GM21515 (cell line): ENCODE data around the gene RNF141.

Experiments used
- ATAC-seq: cut with Tn5 transposase; IDR thresholded peaks from one replicate; pipeline ENCODE4 v1.9.1; 2021; ENCODE audit not compliant: unreplicated experiment

RNF141 gene

DNA sequence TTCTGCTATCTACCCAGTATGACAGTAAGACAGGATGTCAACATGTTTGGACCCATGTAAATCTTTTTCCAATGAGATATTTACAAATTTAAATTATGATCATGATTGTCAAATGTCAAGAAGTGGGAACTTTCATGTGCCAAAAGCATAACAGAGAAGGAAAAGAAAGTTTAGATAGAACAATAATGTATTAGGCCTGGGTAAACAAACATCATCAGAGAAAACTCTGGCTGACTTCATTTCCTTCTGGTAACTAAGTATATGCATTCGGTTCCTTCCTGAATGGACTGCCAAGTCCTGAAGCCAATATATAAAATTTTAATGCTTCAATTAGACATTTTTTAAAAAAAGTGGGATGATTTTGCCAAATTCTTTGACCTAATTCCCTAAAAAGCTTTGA lies 16.5 kb downstream of the RNF141 start:
- no peak for ATAC-seq

DNA sequence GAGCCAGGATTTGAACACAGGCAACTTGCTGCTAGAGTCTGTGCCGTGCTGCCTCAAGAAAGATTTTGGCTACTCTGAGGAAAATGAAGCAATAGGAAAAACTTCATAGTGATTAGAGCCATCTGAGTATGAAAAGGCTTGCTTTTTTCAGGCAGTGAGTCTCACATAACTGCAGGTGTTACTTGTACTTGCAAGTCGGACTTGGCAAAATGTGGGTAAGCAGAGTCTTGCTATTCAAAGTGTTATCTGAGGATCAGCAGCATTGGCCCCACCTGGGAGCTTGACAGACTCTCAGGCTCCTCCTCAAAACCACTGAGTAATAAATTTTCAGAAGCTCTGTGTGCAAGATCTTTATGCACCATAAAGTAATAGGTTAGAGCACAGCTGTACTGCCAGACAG lies 18.1 kb downstream of the RNF141 start:
- no peak for ATAC-seq

DNA sequence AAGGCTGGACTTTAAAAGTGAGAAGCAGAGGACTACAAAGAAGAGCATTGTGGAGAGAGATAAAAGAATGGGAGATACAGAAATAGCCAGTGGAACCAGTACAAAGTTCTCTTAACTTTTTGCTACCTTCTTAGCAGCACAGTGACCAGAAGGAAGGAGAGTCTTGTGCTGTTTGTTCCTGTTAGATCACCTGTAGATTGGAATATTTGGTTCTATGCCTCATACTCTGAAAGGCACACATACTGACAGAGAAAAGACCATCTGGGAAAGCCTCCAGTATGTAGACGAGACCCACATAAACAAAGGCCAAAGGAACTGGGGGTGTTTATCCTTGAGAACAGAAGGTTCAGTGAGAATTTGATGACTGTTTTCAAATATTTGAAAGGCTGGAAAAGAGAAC lies 18.7 kb downstream of the RNF141 start:
- no peak for ATAC-seq

DNA sequence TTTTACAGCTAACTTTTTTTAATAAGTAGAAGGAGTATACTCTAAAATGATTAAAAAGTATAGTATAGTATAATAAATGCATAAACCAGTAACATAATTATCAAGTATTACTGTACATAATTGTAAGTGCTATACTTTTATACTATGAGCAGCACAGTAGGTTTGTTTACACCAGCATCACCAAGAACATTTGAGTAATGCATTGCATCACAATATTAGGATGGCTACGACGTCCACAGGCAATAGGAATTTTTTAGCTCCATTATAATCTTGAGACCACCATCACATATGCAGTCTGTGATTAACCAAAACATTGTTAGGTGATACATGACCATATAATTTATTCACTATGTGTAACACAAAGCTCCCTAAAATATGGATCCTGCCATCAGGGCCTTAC lies 20.4 kb downstream of the RNF141 start:
- no peak for ATAC-seq

DNA sequence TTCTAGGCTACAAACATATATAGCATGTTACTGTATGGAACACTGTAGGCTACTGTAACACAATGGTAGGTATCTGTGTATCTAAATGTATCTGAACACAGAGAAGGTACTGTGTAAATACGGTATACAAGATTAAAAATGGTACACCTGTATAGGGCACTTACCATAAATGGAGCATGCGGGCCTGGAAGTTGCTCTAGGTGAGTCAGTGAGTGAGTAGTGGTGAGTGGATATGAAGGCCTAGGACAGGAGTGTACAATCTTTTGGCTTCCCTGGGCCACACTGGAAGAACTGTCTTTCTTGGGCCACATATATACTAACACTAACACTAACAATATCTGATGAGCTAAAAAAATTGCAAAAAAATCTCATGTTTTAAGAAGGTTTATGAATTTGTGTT lies 21.4 kb downstream of the RNF141 start:
- ATAC-seq: no peak

DNA sequence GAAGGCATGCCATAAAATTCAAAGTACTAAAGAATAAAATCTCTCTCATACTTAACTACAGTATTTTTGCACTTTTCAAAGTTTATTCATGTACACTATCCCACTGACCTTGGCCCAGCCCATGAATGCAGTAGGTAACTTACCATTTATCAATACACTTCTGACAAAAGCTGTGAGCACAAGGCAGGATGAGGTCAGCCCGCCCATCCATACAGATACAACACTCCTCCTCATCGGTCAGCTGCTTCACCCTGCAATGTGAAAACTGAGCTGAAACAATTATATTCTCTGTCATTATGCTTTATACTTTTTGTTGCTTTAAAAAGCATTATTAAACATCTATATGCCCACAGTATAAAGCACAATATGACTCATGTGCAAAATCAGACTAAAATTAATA lies 22.1 kb downstream of the RNF141 start:
- ATAC-seq: no peak

DNA sequence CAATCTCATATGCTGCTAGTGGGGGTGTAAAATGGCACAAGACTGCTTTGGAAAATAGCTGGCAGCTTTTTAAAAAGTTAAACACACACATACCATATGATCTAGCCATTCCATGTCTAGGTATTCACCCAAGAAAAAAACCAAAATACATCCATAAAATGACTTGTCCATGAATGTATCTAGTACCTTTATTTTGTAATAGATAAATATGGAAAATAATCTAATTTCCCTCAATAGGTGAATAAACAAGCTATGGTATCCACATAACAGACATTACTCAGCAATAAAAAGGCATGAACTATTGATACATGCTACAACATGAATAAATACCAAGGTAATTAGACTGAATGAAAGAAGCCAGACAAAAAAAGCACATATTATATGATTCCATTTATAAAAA lies 22.9 kb downstream of the RNF141 start:
- no peak for ATAC-seq

DNA sequence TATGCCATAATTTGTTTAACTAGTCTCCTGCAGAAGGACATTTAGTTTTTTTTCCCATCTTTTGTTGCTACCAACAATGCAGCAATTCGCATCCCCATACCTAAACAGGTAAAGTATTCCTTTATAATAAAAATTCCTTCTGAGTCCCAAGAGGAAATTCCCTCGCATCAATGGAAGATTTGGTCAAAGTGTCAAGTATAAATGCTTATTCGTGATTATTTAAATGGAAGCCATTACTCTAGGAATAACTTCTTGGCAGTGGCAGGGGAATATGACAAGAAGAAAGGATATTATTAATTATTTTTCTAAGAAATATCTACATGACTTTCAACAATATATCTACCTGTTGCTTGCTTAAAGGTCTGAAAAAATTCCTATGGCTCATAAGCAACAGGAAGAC lies 25.6 kb downstream of the RNF141 start:
- no peak for ATAC-seq

DNA sequence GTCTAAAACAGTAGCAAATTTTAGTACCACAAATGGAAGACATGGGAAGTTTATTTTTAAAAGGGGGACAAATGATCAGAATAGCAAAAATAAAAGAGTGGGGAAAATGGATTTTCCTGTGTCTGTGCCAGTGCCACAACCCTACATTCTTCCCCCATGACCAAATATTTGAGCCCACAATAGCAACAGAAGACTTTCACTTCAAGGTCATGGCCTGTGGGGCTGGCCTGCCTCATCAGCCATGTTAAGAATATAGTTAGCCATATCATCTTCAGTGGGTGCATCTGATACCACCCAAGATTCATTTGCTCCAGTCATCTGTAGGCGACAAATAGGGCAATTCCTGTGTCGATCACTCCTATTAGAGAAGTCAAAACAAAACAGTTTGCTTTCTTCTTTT lies 26.3 kb downstream of the RNF141 start:
- ATAC-seq: no peak

DNA sequence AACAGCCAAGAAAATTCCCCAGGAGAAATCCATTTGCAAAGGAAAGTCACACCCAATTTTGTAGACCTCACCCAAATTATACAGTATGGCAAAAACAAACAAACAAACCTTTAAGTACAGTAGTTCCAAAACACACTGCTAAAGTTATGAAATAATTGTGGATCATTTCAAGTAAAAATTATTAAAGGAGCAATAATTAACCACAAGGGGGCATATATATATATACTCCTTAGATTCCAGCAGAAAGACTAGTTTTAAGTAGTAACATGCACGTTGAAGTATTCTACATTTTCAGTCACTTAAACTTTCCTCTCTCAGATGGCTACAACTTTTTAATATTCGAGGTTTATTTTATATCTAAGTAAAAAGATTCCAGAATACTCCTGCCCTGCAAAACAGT lies 26.8 kb downstream of the RNF141 start:
- no peak for ATAC-seq

DNA sequence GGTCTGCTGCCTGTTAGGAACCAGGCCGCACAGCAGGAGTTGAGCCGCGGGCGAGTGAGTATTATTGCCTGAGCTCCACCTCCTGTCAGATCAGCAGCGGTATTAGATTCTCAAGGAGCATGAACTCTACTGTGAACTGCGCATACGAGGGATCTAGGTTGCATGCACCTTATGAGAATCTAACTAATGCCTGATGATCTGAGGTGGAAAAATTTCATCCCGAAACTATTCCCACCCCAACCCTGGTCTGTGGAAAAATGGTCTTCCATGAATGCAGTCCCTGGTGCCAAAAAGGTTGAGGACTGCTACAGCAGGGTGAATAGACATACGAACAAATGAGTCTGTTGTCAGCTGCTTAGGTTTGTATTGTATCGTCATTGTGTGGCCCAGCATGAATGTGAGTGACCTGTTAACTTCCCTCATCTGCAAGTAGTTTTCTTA lies 29.8 kb downstream of the RNF141 start:
- ATAC-seq: no peak

DNA sequence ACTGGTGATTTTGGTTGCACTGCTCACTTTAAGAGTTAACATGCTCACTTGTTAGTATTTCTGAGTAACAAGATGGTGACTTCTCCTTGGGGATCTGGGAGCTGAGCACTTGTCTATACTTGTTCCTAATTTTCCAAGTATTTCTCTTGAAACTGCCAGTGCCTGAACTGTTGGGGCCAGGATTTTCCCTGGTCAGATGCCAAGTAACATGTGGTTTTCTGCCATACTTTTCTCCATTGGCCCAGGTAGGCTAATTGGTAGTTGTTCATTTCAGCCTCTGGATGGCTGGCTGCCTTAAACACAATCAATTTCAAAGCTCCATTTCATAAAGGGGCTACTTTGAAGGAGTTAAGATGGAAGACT lies 35.0 kb downstream of the RNF141 start:
- no peak for ATAC-seq

DNA sequence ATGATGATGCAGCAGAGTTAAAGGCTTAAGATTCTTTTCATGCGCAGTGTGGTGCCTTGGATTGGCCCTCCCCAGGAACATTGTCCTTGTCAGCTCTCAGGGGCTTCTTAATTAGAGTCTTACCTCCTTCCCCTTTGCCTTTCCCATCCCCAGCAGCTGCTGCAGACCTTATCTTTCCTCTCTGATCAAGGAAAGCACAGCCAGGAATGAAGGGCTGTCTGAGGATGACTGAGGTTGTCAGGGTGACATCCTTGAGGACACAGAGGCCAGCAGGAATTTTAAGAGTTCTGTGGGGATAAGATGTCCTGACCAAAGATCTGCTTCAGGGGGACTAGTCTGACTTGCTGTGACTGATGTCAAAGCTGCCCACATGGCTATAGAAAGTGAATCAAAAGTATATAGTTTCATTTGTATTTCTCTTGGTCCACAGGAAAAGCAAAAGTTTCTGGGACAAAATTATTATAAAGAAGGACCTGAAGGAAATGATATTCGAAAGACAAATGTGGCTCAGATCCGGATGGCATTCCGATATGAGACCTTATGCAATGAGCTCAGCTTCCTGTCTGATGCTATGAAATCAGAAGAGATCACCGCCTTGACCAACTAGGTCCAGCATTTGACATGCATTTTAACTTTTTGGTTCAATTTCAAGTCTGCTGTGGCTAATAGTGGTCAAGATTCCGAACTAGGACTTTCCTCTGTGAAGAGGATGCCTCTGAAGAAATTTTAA lies 35.5 kb downstream of the RNF141 start:
- no peak for ATAC-seq

DNA sequence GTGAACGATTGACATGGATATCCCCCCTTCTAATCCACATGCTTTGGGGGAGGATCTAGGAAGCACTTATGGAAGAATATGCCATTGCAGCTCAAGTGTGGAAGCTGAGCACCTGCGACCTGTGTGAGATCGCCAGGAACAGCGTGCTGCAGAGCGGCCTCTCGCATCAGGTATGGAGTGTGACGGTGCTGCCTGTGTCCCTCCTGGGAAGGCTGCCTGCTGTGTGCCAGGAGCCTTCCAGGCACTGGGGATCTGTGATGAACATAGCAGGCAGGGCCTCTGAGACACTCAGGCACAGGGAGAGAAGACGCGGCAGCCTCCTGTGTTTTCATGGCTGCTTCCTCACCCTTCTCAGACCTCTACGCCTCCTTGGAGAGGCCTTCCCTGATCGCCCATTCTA lies 36.5 kb downstream of the RNF141 start:
- no peak for ATAC-seq

DNA sequence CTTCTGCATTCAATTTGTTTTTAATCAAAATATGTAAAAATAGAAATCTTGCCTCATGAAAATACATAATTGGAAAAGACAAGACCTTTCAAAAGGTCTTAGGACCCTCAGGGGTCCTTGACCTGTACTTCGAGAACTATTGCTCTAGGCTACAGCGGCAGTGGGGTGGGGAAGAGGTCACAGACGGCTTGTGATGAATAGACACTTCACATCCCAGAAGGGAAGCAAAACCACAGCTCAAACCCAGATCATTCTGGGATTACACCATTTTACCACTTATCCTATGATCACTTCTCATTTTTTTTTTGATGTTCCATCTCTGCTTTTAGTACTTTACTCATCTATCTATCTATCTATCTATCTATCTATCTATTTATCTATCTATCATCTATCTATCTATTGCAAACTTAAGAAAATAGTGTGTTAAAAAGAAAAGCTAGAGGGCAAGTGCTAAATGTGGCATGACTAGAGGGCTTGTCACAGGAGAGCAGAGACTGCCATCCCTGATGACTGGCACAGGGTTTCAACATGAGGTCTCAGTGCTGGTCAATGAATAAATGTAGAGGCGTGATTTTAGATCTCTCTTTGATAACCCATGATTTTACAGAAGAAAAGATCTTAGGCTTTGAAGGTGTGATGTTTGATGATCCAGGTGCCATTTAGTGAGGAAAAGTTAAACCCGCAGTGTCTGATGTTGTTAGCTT lies 37.1 kb downstream of the RNF141 start:
- ATAC-seq: no peak

DNA sequence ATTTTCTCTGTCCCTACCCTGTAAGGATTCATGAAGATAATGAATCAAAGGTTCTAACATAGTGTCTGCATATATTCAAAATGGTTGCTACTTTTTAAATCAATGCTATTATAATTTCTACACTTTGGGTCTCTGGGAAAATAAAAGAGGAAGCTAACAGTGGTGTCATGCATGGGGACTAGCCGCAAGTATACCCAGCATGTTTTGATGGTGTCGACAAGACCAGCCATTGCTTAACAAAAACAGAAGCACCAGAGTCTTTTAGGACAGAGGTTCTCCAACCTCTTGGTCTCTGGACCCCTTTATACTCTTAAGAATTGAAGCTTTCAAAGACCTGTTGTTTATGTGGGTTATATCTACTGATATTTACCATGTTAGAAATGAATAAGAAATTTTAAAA lies 37.8 kb downstream of the RNF141 start:
- no peak for ATAC-seq

DNA sequence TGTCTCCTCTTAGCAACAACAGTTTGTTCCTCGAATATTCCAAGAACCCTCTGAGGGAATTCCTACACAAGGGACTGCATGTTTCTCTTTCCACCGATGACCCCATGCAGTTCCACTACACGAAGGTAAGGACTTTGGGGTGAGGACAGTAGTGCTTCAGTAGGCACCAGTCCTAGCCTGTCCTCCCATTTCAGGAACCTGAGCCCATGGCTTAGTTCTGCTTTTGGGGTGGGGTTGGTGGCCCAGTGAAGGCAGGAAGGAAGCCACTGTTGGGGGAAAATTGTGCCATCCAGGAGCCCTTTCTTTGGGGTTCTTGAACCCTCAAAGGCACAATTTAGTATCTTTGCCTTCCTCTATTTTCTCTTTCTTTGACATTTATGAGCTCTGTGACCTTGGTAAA lies 38.2 kb downstream of the RNF141 start:
- no peak for ATAC-seq

DNA sequence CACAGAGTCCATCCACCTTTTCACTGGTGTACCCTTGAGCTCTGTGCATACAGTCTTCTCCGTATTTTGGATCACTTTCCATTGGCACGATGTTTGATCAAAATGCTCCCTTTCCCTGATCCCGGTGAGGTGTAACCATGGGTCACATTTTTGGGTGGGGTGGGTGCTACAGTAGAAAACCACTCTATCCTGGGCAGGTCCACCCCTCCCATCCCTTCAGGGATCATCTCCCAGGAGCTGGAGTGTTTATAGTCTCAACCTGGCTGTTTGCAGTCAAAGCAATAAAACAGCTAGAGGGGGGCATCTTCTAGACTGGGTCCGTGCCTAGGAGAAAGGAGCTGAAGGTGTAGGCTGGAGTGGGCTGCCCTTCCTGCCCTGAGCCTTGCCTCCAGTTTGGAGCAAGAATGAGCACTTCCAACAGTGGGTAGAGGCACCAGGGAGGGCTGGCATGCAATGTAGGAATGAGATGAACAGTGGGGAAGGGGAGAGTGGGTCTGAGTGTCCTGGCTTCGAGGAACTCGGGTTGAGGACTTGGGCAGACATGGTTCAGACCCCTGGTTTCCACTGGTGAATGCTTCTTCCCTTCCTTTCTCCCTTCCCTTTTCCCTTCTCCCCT lies 38.8 kb downstream of the RNF141 start:
- ATAC-seq: no peak

DNA sequence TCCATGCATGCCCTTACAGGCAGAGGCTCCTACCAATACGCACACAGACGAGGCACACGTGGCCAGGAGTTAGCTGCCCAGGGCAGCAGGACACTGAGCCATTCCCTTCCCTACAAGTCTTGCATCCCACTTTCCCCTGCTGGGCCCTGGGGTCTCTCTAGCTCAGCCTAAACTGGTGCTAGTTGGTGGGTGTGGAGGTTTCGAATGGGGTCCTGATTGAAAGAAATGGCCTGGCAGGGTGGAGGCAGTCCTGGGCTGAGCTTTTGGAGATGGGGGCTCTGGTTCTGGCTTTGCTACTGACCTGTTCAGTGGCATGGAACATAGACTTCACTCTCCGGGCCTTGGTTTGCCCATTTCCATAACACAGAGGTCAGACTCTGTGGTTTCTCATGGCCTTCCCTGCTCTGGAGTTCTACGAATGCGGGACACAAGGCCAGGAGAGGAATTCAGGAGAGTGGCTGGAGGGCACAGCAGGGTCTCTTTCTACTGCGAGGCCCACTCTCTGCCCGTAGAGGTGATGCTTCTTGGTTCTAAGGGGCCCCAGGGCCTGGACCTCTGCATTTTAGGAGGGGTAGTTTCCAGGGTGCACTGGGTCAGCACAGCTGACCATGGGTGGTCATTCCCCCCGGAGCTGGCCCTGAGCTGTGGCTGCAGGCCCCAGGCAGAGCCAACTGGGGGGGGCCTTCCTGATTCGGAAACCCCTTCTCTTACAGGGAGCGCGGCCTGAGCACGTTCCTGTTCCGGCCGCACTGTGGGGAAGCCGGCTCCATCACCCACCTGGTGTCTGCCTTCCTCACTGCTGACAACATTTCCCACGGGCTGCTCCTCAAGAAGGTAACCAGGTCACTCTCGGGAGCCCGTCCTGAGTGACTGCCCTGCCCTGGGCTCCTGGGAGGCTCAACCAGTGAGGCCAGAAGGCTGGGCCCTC lies 40.0 kb downstream of the RNF141 start:
- ATAC-seq: no peak

DNA sequence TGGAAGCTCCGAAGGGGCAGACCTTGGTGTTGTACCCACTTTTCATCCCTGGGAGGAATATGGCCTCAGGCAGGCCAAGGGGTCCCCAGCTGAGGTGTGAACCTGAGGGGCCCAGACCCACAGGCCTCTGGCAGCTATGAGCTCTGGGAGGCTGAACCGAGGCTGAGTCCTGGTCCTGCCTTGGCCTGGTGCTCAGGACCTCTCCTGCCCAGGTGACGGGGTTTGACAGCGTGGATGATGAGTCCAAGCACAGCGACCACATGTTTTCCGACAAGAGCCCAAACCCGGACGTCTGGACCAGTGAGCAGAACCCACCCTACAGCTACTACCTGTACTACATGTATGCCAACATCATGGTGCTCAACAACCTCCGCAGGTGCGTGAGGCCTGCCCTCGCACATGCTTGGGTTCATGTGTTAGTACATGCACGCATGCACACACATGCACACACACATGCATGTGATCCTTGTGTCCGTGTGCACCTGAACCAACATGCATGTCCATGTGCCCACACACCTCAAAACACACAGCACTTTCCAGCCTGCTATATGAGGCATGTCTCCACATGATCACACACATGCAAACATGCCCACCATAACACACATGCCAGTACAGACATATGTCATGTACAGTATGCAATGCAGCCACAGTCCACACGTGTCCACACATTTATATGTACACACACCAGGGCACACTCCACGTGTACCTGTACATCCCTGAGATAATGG lies 40.9 kb downstream of the RNF141 start:
- no peak for ATAC-seq

DNA sequence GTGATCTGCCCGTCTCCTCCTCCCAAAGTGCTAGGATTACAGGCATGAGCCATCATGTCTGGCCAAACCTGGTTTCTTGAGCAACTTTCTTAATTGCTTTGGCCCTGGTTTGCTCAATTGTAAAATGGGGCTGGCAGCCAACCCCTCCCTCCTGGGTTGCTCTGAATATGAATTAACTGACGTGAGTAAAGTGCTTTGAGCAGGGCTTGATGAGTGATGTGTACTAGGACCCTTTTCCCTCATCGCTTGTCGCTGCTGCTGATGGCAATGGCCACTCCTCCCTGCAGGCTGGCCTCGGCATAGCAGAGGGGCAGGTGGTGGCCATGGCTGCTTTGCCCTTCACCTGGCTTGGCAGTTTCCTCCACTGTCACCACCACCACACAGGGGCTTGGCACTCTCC lies 41.5 kb downstream of the RNF141 start:
- no peak for ATAC-seq
